GM12878 (cell line): ENCODE data around the gene SRSF11. TPM values are rescaled to one million over a fixed set of nuclear protein-coding genes. Genes with fewer than 3 reads are reported as not detected.

Experiments
- ATAC-seq: fragments of 200-7000 bp; cut with Tn5 transposase; 3 replicates; pipeline ENCODE4 v1.9.1; 2020; ENCODE audit warnings: mild to moderate bottlenecking, moderate library complexity
- BruUV-seq: library from RNA; stranded (reverse); fragments of 400-500 nt; replicated peaks from 2 replicates; lab custom pipeline; 2021; lab: Mats Ljungman, UMichigan
- CTCF ChIA-PET: fragments of 300-600 bp; sonication (Branson Sonifier 250); formaldehyde crosslinking; extraction: SDS; loops from one replicate; lab custom pipeline; 2021; ENCODE audit warnings: inconsistent platforms; lab: Yijun Ruan, JAX
- POLR2A ChIA-PET: fragments of 350-600 bp; formaldehyde crosslinking; extraction: SDS; loops from one replicate; lab custom pipeline; 2021; ENCODE audit warnings: inconsistent platforms; lab: Charles Lee
- RAD21 ChIA-PET: fragments of 300-600 bp; sonication (Branson Sonifier 250); formaldehyde crosslinking; loops from one replicate; lab custom pipeline; 2023; ENCODE audit warnings: antibody characterized with exemption; ENCODE audit not compliant: unreplicated experiment; lab: Charles Lee
- SMC1A ChIA-PET: fragments of 300-600 bp; sonication (Branson Sonifier 250); formaldehyde crosslinking; loops from one replicate; lab custom pipeline; 2023; ENCODE audit not compliant: unreplicated experiment, uncharacterized antibody; lab: Charles Lee
- DNase-seq: peaks from one replicate; pipeline ENCODE4 v3.0.0-alpha.2; 2011; ENCODE audit warnings: low read depth, low spot score
- FAIRE-seq: peaks from 3 replicates; lab custom pipeline; 2011; peaks lifted over from hg19 to GRCh38; lab: Jason Lieb, UNC
- H2AFZ ChIP-seq: 2 replicates; pipeline ENCODE4 v1.6.0; 2011; ENCODE audit warnings: low read depth, low read length, control low read depth; ENCODE audit not compliant: control insufficient read depth
- H3K27ac ChIP-seq: 2 replicates; pipeline ENCODE4 v1.5.1; 2011; ENCODE audit warnings: control low read depth; ENCODE audit not compliant: control insufficient read depth, insufficient read depth
- H3K27me3 ChIP-seq, 2 experiments: replicated peaks in 1 of 2; 2 replicates each; pipeline versions ENCODE4 v1.6.0 to v1.6.1; 2011; ENCODE audit warnings: low read length in 1 of 2; ENCODE audit not compliant: control insufficient read depth in 2 of 2, insufficient read depth in 2 of 2
- H3K36me3 ChIP-seq, 2 experiments: 2 replicates each; pipeline ENCODE4 v1.5.1; 2011; ENCODE audit warnings: low read length in 1 of 2; ENCODE audit not compliant: control insufficient read depth in 2 of 2, insufficient read depth in 2 of 2
- H3K4me1 ChIP-seq: 2 replicates; pipeline ENCODE4 v1.6.1; 2011; ENCODE audit warnings: mild to moderate bottlenecking, low read length, moderate library complexity, mixed read lengths; ENCODE audit not compliant: control insufficient read depth, insufficient read depth
- H3K4me2 ChIP-seq: 2 replicates; pipeline ENCODE4 v1.6.0; 2011; ENCODE audit warnings: control low read depth; ENCODE audit not compliant: control insufficient read depth, insufficient read depth
- H3K4me3 ChIP-seq: fragments of 200-600 bp; sonication (generic); 2 replicates; pipeline ENCODE4 v1.5.1; 2016
- H3K79me2 ChIP-seq: 2 replicates; pipeline ENCODE4 v1.6.0; 2011; ENCODE audit warnings: low read length; ENCODE audit not compliant: control insufficient read depth, insufficient read depth
- H3K9ac ChIP-seq: 2 replicates; pipeline ENCODE4 v1.8.0; 2011; ENCODE audit warnings: low read length, control low read depth, mixed read lengths; ENCODE audit not compliant: control insufficient read depth, insufficient read depth
- H3K9me3 ChIP-seq: replicated peaks from 3 replicates; pipeline ENCODE4 v1.5.1; 2011; ENCODE audit warnings: mild to moderate bottlenecking, low read length; ENCODE audit not compliant: control insufficient read depth, insufficient read depth
- H4K20me1 ChIP-seq: 2 replicates; pipeline ENCODE4 v1.6.0; 2011; ENCODE audit not compliant: control insufficient read depth, insufficient read depth
- CHD2 ChIP-seq: IDR thresholded peaks from 2 replicates; pipeline ENCODE4 v1.6.1; 2011; ENCODE audit warnings: low read depth, low read length, improper control_type of control experiment, borderline replicate concordance
- DPF2 ChIP-seq: fragments of 450-650 bp; IDR thresholded peaks from 2 replicates; pipeline ENCODE4 v1.6.1; 2017; ENCODE audit warnings: mild to moderate bottlenecking
- FOS ChIP-seq: IDR thresholded peaks from 3 replicates; pipeline ENCODE4 v1.6.1; 2011; ENCODE audit warnings: borderline replicate concordance; ENCODE audit not compliant: insufficient read length; ENCODE audit errors: extremely low read depth
- HDAC2 ChIP-seq: fragments of 200-600 bp; sonication (generic); IDR thresholded peaks from 2 replicates; pipeline ENCODE4 v1.6.1; 2017
- JUND ChIP-seq: IDR thresholded peaks from 2 replicates; pipeline ENCODE4 v1.6.1; 2012; ENCODE audit warnings: low read depth, mild to moderate bottlenecking, low read length, improper control_type of control experiment, moderate library complexity
- MTA2 ChIP-seq: fragments of 450-650 bp; IDR thresholded peaks from 2 replicates; pipeline ENCODE4 v1.6.1; 2016; ENCODE audit warnings: low read depth, mild to moderate bottlenecking, moderate library complexity
- NFXL1 ChIP-seq: fragments of 450-650 bp; IDR thresholded peaks from 2 replicates; pipeline ENCODE4 v1.6.1; 2017; ENCODE audit warnings: antibody characterized with exemption, mild to moderate bottlenecking, borderline replicate concordance
- NRF1 ChIP-seq: conservative IDR thresholded peaks from 2 replicates; pipeline ENCODE4 v1.6.1; 2011; ENCODE audit warnings: mild to moderate bottlenecking, low read depth, low read length, improper control_type of control experiment
- PAX5 ChIP-seq: IDR thresholded peaks from 2 replicates; pipeline ENCODE4 v1.6.1; 2011; ENCODE audit warnings: low read depth, low read length, borderline replicate concordance
- POLR2AphosphoS2 ChIP-seq: IDR thresholded peaks from 2 replicates; pipeline ENCODE4 v1.6.1; 2011; ENCODE audit warnings: low read depth, mild to moderate bottlenecking, low read length, improper control_type of control experiment, moderate library complexity
- RELB ChIP-seq: fragments of 450-650 bp; IDR thresholded peaks from 2 replicates; pipeline ENCODE4 v1.6.1; 2017; ENCODE audit warnings: low read depth, mild to moderate bottlenecking, moderate library complexity
- SIX5 ChIP-seq: IDR thresholded peaks from 2 replicates; pipeline ENCODE4 v1.6.1; 2011; ENCODE audit warnings: mild to moderate bottlenecking, low read depth, low read length, moderate library complexity; ENCODE audit not compliant: severe bottlenecking
- SMARCA5 ChIP-seq: fragments of 450-650 bp; IDR thresholded peaks from 2 replicates; pipeline ENCODE4 v1.6.1; 2017; ENCODE audit warnings: mild to moderate bottlenecking
- SUPT20H ChIP-seq: IDR thresholded peaks from 2 replicates; pipeline ENCODE4 v1.6.1; 2011; ENCODE audit warnings: low read depth, mild to moderate bottlenecking, low read length, moderate library complexity, borderline replicate concordance; ENCODE audit not compliant: control insufficient read depth
- USF1 ChIP-seq: IDR thresholded peaks from 2 replicates; pipeline ENCODE4 v1.6.1; 2011; ENCODE audit warnings: borderline replicate concordance, low read depth, mild to moderate bottlenecking, moderate library complexity, mixed read lengths, low read length; ENCODE audit not compliant: insufficient read depth; ENCODE audit errors: extremely low read length
- YBX1 ChIP-seq: fragments of 450-650 bp; IDR thresholded peaks from 2 replicates; pipeline ENCODE4 v1.6.1; 2016; ENCODE audit warnings: antibody characterized with exemption
- ZNF592 ChIP-seq: fragments of 450-650 bp; IDR thresholded peaks from 2 replicates; pipeline ENCODE4 v1.6.1; 2017; ENCODE audit warnings: mild to moderate bottlenecking, moderate library complexity
- WGBS: methylation state at CpG from one replicate; pipeline ENCODE4 v1.1.6; 2016; ENCODE audit warnings: low lambda C conversion rate; ENCODE audit not compliant: insufficient replicate concordance, insufficient coverage; ENCODE audit errors: missing lambda C conversion rate; 5-methylcytosine and 5-hydroxymethylcytosine counted together
- in situ Hi-C: fragments of 300-500 bp; cut with MboI; formaldehyde crosslinking; loops from 9 replicates; pipeline ENCODE4 v1.14.3; 2018; ENCODE audit warnings: mixed read lengths
- intact Hi-C: fragments of 100-400 bp; cut with micrococcal nuclease; formaldehyde crosslinking; loops from one replicate; pipeline ENCODE4 v1.14.2; 2022; ENCODE audit not compliant: unreplicated experiment
- polyA plus RNA-seq, 11 experiments: library from polyadenylated mRNA; depleted of rRNA in 4 of 11; unstranded in 6 of 11; stranded (reverse) in 5 of 11; fragments of >200 nt; fragmentation: Nextera tagmentation in 4 of 11; fragmentation: Illumina TruSeq in 1 of 11; extraction: Ambion mirVana in 4 of 11; extraction: Trizol in 1 of 11; gene quantifications; 1 replicate in 1 of 11; 2 replicates in 10 of 11; pipeline versions ENCODE4 v1.2.1 to v1.2.3, GENCODE V29; 2011 to 2016; ENCODE audit warnings: inconsistent platforms in 2 of 11, missing spikeins in 2 of 11, low read depth in 1 of 11
- total RNA-seq, 4 experiments: library from RNA; depleted of rRNA in 3 of 4; stranded (reverse); fragments of >200 nt in 3 of 4; fragmentation: Illumina TruSeq in 1 of 4; extraction: Trizol in 1 of 4; gene quantifications; 2 replicates each; pipeline versions ENCODE4 v1.2.1 to v1.2.3, GENCODE V29; 2013 to 2021

Gene SRSF11
- total and polyA plus RNA-seq, 10 of the 15 experiments (the other 5 are each of a cell fraction or from before 2014, with no cell fraction given) = 83.0 to 424 (median 207) TPM

- DNase-seq (no peak), FAIRE-seq (no peak), ATAC-seq (no peak)
- ChIA-PET RAD21 (no interaction called here), CTCF (interaction anchor here (1.0 kb wide), 1 partner anchor 11 kb away, joined by 3 read pairs; no protein-coding TSS in a partner anchor), SMC1A (no interaction called here), POLR2A (no interaction called here)
- Histone ChIP-seq H3K4me1 (no peaks in the 10 kb centered on the region), H3K4me2 (no peak overlapping the region), H2AFZ (no peak overlapping the region), H3K36me3 (peaks cover 0 to 6% of the 10 kb centered on the region in 2 experiments; a peak in 2 of 4 replicates), H3K27ac (no peak overlapping the region), H3K27me3 (no peaks in the 10 kb centered on the region), H3K9ac (no peak overlapping the region), H3K4me3 (no peak overlapping the region), H4K20me1 (no peaks in the 10 kb centered on the region), H3K79me2 (no peaks in the 10 kb centered on the region), H3K9me3 (no peaks in the 10 kb centered on the region)
- in situ Hi-C loops (no loop called here), intact Hi-C loops (no loop called here)
- 100% methylated on average over 1 of the region's 1 CpG for WGBS
- BruUV-seq = no TSS peak
- TF ChIP-seq NRF1 (no peak), POLR2AphosphoS2 (no peak), SIX5 (no peak), NFXL1 (no peak), JUND (no peak), FOS (no peak), USF1 (no peak), SMARCA5 (no peak), DPF2 (no peak), YBX1 (no peak), PAX5 (no peak), RELB (no peak), MTA2 (no peak), CHD2 (no peak), HDAC2 (no peak), ZNF592 (no peak), SUPT20H (no peak)
Measured at GRCh38 chr1:70290218-70290617, 69.0 kb downstream of the SRSF11 start.
